ENCODE results near the gene MED26. TPM values are rescaled to one million over a fixed set of nuclear protein-coding genes. Genes with fewer than 3 reads are reported as not detected.
A peak's percentile ranks its signal among the peaks of the same experiment; 100 is the strongest.

Gene MED26
- total and polyA plus RNA-seq, 2 experiments from 2014 or later = 7.4 to 15.4 TPM

DNA sequence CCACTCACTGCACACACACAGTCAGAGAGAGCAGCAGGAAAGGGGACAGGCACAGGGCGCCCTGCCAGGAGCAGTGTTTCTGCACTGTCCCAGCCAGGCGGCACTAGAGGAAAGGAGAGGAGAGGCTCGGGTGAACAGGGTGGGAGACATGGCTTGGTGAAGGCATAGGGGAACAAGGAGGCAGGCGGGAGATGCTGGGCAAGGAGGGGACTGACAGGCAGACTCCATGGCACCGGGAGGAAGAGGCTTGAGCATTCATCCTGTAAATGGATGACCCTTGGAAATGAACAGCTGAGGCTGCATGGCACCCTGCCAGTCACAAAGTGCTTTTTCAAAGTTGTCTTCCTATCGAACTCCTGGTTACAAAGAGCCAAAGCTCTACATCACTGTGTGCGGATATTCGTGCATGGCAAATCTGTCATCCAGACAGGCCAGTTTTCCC is 22.4 kb downstream of the MED26 start:
- no peak overlapping the region; the same call in 1 of the 2 replicates for H3K27ac Mint-ChIP-seq
- no peaks in the 10 kb centered on the region; the same call in 2 of the 3 replicates for H3K9me3 Mint-ChIP-seq
- Histone ChIP-seq H4K20me1 (replicated peaks; ENCODE audit: insufficient read depth) (peaks cover 58% of the 10 kb centered on the region), H3K36me3 (ENCODE audit: insufficient read depth) (no peaks in the 10 kb centered on the region), H3K27ac (ENCODE audit: low read depth) (no peak overlapping the region), H3F3A (replicated peaks; ENCODE audit: low read depth) (no peaks in the 10 kb centered on the region), H3K4me3 (no peak overlapping the region), H3K9me2 (ENCODE audit: insufficient read depth) (no peaks in the 10 kb centered on the region), H2AFZ (no peak overlapping the region), H3K79me2 (replicated peaks; ENCODE audit: insufficient read depth) (peaks cover 96% of the 10 kb centered on the region), H3K4me1 (ENCODE audit: insufficient read depth) (no peaks in the 10 kb centered on the region), H3K27me3 (ENCODE audit: insufficient read depth) (no peaks in the 10 kb centered on the region), H3K4me2 (no peak overlapping the region)
- no peak for DNase-seq (ENCODE audit: low spot score)
- no peak overlapping the region for H3K4me3 Mint-ChIP-seq
- H3K36me3 Mint-ChIP-seq (ENCODE audit: low read depth) = no peaks in the 10 kb centered on the region
- TF ChIP-seq, protein P1, sequence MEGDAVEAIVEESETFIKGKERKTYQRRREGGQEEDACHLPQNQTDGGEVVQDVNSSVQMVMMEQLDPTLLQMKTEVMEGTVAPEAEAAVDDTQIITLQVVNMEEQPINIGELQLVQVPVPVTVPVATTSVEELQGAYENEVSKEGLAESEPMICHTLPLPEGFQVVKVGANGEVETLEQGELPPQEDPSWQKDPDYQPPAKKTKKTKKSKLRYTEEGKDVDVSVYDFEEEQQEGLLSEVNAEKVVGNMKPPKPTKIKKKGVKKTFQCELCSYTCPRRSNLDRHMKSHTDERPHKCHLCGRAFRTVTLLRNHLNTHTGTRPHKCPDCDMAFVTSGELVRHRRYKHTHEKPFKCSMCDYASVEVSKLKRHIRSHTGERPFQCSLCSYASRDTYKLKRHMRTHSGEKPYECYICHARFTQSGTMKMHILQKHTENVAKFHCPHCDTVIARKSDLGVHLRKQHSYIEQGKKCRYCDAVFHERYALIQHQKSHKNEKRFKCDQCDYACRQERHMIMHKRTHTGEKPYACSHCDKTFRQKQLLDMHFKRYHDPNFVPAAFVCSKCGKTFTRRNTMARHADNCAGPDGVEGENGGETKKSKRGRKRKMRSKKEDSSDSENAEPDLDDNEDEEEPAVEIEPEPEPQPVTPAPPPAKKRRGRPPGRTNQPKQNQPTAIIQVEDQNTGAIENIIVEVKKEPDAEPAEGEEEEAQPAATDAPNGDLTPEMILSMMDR (conservative IDR thresholded peaks at IDR 0.05; ENCODE audit: low read depth in 2 of 2) = 0 out of 4 replicates have a peak, but pooled peaks of 1 of the 2 experiments have one; percentile 4
- no peak for TF ChIP-seq EZH2 (IDR thresholded peaks at IDR 0.05; ENCODE audit: low read depth, unreplicated experiment)
- H3K4me1 Mint-ChIP-seq = no peaks in the 10 kb centered on the region
- peak; percentile 39 for ATAC-seq
- peaks cover 2% of the 10 kb centered on the region for H3K27me3 Mint-ChIP-seq (ENCODE audit: insufficient read depth, low read depth, poor library complexity)

DNA sequence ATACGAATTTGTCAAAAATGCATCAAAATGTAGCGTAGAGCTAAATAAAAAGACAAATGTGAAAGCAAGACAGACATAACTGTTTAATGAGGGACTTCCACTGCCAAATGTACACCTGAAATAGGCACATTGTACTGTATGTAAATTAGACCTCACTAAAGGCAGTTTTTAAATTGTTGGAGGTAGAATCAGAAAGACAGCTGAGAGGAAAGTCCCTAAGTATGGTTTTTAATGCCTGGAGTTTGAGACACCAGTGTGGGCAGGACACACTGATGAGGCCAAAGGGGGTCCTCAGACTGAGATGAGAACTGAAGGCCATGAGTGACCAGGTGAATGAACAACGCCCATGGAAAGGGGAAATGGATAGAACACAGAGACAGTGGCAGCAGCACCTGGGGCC is 22.9 kb downstream of the MED26 start:
- Histone ChIP-seq H3K27me3 (ENCODE audit: insufficient read depth) (no peaks in the 10 kb centered on the region), H2AFZ (no peak overlapping the region), H3K9me2 (ENCODE audit: insufficient read depth) (no peaks in the 10 kb centered on the region), H3K27ac (ENCODE audit: low read depth) (no peak overlapping the region), H3K4me2 (no peak overlapping the region), H3K4me1 (ENCODE audit: insufficient read depth) (no peaks in the 10 kb centered on the region), H4K20me1 (replicated peaks; ENCODE audit: insufficient read depth) (peaks cover 57% of the 10 kb centered on the region), H3K36me3 (ENCODE audit: insufficient read depth) (no peaks in the 10 kb centered on the region), H3F3A (replicated peaks; ENCODE audit: low read depth) (no peaks in the 10 kb centered on the region), H3K4me3 (no peak overlapping the region), H3K79me2 (replicated peaks; ENCODE audit: insufficient read depth) (peaks cover 96% of the 10 kb centered on the region)
- Mint-ChIP-seq H3K9me3 (no peaks in the 10 kb centered on the region; the same call in 2 of the 3 replicates), H3K27ac (no peak overlapping the region; the same call in 1 of the 2 replicates), H3K36me3 (ENCODE audit: low read depth) (no peaks in the 10 kb centered on the region), H3K4me1 (no peaks in the 10 kb centered on the region), H3K4me3 (no peak overlapping the region), H3K27me3 (ENCODE audit: insufficient read depth, low read depth, poor library complexity) (peaks cover 4% of the 10 kb centered on the region)
- DNase-seq (ENCODE audit: low spot score) (no peak), ATAC-seq (no peak)
- TF ChIP-seq, protein P2, sequence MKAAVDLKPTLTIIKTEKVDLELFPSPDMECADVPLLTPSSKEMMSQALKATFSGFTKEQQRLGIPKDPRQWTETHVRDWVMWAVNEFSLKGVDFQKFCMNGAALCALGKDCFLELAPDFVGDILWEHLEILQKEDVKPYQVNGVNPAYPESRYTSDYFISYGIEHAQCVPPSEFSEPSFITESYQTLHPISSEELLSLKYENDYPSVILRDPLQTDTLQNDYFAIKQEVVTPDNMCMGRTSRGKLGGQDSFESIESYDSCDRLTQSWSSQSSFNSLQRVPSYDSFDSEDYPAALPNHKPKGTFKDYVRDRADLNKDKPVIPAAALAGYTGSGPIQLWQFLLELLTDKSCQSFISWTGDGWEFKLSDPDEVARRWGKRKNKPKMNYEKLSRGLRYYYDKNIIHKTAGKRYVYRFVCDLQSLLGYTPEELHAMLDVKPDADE (IDR thresholded peaks at IDR 0.05) = no peak
- TF ChIP-seq, protein P1 (conservative IDR thresholded peaks at IDR 0.05; ENCODE audit: low read depth in 2 of 2) = no peak
- TF ChIP-seq, protein P3, sequence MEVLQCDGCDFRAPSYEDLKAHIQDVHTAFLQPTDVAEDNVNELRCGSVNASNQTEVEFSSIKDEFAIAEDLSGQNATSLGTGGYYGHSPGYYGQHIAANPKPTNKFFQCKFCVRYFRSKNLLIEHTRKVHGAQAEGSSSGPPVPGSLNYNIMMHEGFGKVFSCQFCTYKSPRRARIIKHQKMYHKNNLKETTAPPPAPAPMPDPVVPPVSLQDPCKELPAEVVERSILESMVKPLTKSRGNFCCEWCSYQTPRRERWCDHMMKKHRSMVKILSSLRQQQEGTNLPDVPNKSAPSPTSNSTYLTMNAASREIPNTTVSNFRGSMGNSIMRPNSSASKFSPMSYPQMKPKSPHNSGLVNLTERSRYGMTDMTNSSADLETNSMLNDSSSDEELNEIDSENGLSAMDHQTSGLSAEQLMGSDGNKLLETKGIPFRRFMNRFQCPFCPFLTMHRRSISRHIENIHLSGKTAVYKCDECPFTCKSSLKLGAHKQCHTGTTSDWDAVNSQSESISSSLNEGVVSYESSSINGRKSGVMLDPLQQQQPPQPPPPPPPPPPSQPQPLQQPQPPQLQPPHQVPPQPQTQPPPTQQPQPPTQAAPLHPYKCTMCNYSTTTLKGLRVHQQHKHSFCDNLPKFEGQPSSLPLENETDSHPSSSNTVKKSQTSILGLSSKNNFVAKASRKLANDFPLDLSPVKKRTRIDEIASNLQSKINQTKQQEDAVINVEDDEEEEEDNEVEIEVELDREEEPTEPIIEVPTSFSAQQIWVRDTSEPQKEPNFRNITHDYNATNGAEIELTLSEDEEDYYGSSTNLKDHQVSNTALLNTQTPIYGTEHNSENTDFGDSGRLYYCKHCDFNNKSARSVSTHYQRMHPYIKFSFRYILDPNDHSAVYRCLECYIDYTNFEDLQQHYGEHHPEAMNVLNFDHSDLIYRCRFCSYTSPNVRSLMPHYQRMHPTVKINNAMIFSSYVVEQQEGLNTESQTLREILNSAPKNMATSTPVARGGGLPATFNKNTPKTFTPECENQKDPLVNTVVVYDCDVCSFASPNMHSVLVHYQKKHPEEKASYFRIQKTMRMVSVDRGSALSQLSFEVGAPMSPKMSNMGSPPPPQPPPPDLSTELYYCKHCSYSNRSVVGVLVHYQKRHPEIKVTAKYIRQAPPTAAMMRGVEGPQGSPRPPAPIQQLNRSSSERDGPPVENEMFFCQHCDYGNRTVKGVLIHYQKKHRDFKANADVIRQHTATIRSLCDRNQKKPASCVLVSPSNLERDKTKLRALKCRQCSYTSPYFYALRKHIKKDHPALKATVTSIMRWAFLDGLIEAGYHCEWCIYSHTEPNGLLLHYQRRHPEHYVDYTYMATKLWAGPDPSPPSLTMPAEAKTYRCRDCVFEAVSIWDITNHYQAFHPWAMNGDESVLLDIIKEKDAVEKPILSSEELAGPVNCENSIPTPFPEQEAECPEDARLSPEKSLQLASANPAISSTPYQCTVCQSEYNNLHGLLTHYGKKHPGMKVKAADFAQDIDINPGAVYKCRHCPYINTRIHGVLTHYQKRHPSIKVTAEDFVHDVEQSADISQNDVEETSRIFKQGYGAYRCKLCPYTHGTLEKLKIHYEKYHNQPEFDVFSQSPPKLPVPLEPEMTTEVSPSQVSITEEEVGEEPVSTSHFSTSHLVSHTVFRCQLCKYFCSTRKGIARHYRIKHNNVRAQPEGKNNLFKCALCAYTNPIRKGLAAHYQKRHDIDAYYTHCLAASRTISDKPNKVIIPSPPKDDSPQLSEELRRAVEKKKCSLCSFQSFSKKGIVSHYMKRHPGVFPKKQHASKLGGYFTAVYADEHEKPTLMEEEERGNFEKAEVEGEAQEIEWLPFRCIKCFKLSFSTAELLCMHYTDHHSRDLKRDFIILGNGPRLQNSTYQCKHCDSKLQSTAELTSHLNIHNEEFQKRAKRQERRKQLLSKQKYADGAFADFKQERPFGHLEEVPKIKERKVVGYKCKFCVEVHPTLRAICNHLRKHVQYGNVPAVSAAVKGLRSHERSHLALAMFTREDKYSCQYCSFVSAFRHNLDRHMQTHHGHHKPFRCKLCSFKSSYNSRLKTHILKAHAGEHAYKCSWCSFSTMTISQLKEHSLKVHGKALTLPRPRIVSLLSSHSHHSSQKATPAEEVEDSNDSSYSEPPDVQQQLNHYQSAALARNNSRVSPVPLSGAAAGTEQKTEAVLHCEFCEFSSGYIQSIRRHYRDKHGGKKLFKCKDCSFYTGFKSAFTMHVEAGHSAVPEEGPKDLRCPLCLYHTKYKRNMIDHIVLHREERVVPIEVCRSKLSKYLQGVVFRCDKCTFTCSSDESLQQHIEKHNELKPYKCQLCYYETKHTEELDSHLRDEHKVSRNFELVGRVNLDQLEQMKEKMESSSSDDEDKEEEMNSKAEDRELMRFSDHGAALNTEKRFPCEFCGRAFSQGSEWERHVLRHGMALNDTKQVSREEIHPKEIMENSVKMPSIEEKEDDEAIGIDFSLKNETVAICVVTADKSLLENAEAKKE (CRISPR knock-in tag; IDR thresholded peaks at IDR 0.05) = no peak
- TF ChIP-seq POLR2AphosphoS5 (IDR thresholded peaks at IDR 0.05; ENCODE audit: low read depth) = no peak
- TF ChIP-seq STAT1 (IDR thresholded peaks at IDR 0.05; ENCODE audit: unreplicated experiment) = no peak
- TF ChIP-seq ZNF331 (CRISPR knock-in tag; IDR thresholded peaks at IDR 0.05; ENCODE audit: low read depth) = no peak
- TF ChIP-seq CREB1 (CRISPR knock-in tag; IDR thresholded peaks at IDR 0.05; ENCODE audit: low read depth) = no peak
- no peak for TF ChIP-seq EZH2phosphoT487 (IDR thresholded peaks at IDR 0.05; ENCODE audit: unreplicated experiment)
- no peak for TF ChIP-seq JUNB (IDR thresholded peaks at IDR 0.05; ENCODE audit: unreplicated experiment)
